Peyer's patch (tissue), 4 donors: ENCODE results near the gene MAPK10.

Source experiments
- CTCF ChIP-seq, 6 experiments: fragments of 450-650 bp in 4 of 6; fragments of 200-600 bp in 2 of 6; sonication (generic) in 1 of 6; IDR thresholded peaks; one replicate each; pipeline ENCODE4 v1.5.1; 2017 to 2019; ENCODE audit warnings: antibody characterized with exemption in 6 of 6, mild to moderate bottlenecking in 3 of 6, moderate library complexity in 1 of 6
- POLR2A ChIP-seq, 2 donors: fragments of 450-650 bp; IDR thresholded peaks; one replicate each; pipeline ENCODE4 v1.5.1; 2017; ENCODE audit warnings: antibody characterized with exemption in 2 of 2, mild to moderate bottlenecking in 2 of 2, moderate library complexity in 2 of 2

GRCh38 chr4:86264241-86264640, 95.6 kb downstream of the MAPK10 start:
- TF ChIP-seq CTCF (IDR thresholded peaks at IDR 0.05), result no peak
- TF ChIP-seq POLR2A (IDR thresholded peaks at IDR 0.05), result no peak
